22Rv1 (cell line): ENCODE measurements around the gene SPATC1L.

Source experiments
- H3K27ac ChIP-seq: fragments of 450-650 bp; 2 replicates; pipeline ENCODE4 v1.5.1; 2017
- CTCF ChIP-seq: fragments of 450-650 bp; IDR thresholded peaks from 2 replicates; pipeline ENCODE4 v1.5.1; 2017; ENCODE audit warnings: mild to moderate bottlenecking
- ZFX ChIP-seq: fragments of 450-650 bp; IDR thresholded peaks from 2 replicates; pipeline ENCODE4 v1.6.1; 2017; ENCODE audit warnings: antibody characterized with exemption, borderline replicate concordance

The SPATC1L gene

GRCh38 chr21:46219591-46220239, 35.5 kb upstream of the SPATC1L start:
- no peak overlapping the region for H3K27ac ChIP-seq
- TF ChIP-seq CTCF (no peak), ZFX (no peak)

- TF ChIP-seq CTCF (no peak), ZFX (no peak)
- no peak overlapping the region for H3K27ac ChIP-seq
Observed at GRCh38 chr21:46218906-46219590, 34.8 kb upstream of the SPATC1L start.

GRCh38 chr21:46217511-46218196, 33.4 kb upstream of the SPATC1L start:
- TF ChIP-seq ZFX (no peak), CTCF (no peak)
- H3K27ac ChIP-seq: no peak overlapping the region

GRCh38 chr21:46216132-46216747, 32.0 kb upstream of the SPATC1L start:
- TF ChIP-seq CTCF (no peak), ZFX (no peak)
- H3K27ac ChIP-seq: no peak overlapping the region

- H3K27ac ChIP-seq: no peak overlapping the region
- TF ChIP-seq ZFX (no peak), CTCF (no peak)
Observed at GRCh38 chr21:46215436-46216131, 31.3 kb upstream of the SPATC1L start.

GRCh38 chr21:46214478-46215340, 30.4 kb upstream of the SPATC1L start:
- TF ChIP-seq CTCF (no peak), ZFX (no peak)
- H3K27ac ChIP-seq: no peak overlapping the region
